Measurements from ENCODE around the gene RAB1A. TPM values are rescaled to one million over a fixed set of nuclear protein-coding genes. Genes with fewer than 3 reads are reported as not detected.
A peak's percentile ranks its signal among the peaks of the same experiment; 100 is the strongest.
"Not testable (repeated sequence)": the region's sequence is repeated elsewhere in the genome, so short reads cannot be mapped to it uniquely, and the experiment has no call there.

Gene RAB1A
- total RNA-seq, 1 donor from 2014 or later, result 128 TPM

DNA sequence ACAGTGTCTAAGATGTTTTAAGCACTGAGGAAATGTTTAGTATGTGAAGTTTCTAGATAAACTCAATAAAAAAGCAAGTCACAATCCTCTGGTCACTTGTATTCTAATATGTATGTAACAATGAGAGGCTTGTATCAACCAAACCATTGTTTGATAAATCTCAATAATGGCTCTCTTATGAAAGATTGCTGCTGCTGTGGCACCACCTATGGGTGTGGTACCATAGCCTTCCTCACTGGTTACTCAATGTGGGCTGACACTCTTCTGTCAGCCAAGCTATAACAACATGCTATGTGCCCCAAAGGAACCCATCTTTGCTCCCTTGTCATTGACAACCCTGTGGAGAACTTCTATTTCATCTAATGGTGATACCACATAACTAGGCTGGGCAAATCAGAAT, 12.6 kb upstream of the RAB1A start:
- Mint-ChIP-seq H3K27ac (no peak overlapping the region), H3K9me3 (no peaks in the 10 kb centered on the region), H3K27me3 (no peaks in the 10 kb centered on the region), H3K36me3 (no peaks in the 10 kb centered on the region), H3K4me3 (no peak overlapping the region), H3K4me1 (ENCODE audit: unreplicated experiment) (no peaks in the 10 kb centered on the region)
- DNase-seq (ENCODE audit: extremely low spot score, unreplicated experiment), result no peak
- TF ChIP-seq, protein P1, sequence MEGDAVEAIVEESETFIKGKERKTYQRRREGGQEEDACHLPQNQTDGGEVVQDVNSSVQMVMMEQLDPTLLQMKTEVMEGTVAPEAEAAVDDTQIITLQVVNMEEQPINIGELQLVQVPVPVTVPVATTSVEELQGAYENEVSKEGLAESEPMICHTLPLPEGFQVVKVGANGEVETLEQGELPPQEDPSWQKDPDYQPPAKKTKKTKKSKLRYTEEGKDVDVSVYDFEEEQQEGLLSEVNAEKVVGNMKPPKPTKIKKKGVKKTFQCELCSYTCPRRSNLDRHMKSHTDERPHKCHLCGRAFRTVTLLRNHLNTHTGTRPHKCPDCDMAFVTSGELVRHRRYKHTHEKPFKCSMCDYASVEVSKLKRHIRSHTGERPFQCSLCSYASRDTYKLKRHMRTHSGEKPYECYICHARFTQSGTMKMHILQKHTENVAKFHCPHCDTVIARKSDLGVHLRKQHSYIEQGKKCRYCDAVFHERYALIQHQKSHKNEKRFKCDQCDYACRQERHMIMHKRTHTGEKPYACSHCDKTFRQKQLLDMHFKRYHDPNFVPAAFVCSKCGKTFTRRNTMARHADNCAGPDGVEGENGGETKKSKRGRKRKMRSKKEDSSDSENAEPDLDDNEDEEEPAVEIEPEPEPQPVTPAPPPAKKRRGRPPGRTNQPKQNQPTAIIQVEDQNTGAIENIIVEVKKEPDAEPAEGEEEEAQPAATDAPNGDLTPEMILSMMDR (conservative IDR thresholded peaks at IDR 0.05), result no peak

DNA sequence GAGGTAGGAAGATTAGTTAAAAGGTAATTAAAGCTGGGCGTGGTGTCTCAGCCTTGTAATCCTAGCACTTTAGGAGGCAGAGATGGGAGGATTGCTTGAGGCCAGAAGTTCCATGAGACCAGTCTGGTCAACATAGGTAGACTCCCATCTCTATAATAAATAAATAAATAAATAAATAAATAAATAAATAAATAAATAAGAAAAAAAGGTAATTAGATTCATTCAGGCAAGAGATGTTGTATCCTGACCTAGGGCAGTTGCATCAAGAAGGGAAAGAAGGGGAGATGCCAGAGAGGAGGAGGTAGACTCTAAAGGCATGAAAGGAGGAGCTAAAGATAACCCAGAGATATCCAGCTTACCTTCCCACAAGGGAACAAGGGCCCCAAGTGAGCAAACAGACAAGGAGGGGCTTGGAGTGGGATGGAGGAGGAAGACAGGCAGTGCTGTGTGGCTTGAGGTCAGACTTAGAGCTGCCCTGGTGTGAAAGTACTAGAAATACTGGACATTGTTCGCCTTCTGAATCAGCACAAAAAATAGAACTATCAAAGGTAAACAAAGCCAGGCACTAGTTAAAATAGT, 7.4 kb upstream of the RAB1A start:
- H3K27ac Mint-ChIP-seq, result no peak overlapping the region
- no peak overlapping the region for H3K4me3 Mint-ChIP-seq
- TF ChIP-seq, protein P1 (conservative IDR thresholded peaks at IDR 0.05), result no peak
- no peak for DNase-seq (ENCODE audit: extremely low spot score, unreplicated experiment)
- no peaks in the 10 kb centered on the region for H3K4me1 Mint-ChIP-seq (ENCODE audit: unreplicated experiment)
- no peaks in the 10 kb centered on the region for H3K27me3 Mint-ChIP-seq
- no peaks in the 10 kb centered on the region for H3K9me3 Mint-ChIP-seq
- H3K36me3 Mint-ChIP-seq, result no peaks in the 10 kb centered on the region

DNA sequence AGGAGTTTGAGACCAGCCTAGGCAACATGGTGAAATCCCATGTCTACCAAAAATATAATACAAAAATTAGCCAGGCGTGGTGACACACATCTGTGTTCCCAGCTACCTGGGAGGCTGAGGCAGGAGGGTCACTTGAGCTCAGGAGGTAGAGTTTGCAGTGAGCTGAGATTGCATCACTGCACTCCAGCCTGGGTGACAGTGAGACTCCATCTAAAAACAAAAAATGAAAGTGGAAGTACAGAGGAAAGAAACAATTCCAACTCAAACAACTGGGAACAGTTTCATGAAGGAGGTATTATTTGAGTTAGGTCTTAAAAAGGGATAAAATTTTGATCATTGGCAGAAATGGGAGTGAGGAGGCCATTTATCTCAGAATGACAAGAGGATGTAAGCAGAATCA, 6.3 kb upstream of the RAB1A start:
- Mint-ChIP-seq H3K9me3 (no peaks in the 10 kb centered on the region), H3K4me1 (ENCODE audit: unreplicated experiment) (no peaks in the 10 kb centered on the region), H3K27me3 (no peaks in the 10 kb centered on the region), H3K27ac (no peak overlapping the region), H3K36me3 (no peaks in the 10 kb centered on the region), H3K4me3 (no peak overlapping the region)
- TF ChIP-seq, protein P1 (conservative IDR thresholded peaks at IDR 0.05), result no peak
- no peak for DNase-seq (ENCODE audit: extremely low spot score, unreplicated experiment)

DNA sequence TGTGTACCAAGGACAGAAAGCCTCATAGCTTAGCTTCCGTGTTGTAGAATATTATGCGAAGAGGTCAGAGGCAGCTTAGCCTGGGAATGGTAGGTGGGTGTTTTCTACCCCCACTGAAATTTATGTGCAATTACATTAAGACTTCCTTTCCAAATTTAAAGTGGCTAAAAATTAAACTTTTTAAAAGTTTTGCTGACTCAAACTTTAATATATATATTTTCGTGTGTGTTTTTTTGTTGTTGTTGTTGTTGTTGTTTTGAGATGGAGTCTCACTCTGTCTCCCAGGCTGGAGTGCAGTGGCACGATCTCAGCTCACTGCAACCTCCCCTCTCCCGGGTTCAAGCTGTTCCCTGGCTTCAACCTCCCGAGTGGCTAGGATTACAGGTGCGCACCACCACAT, 4.3 kb upstream of the RAB1A start:
- TF ChIP-seq, protein P1 (conservative IDR thresholded peaks at IDR 0.05), result no peak

DNA sequence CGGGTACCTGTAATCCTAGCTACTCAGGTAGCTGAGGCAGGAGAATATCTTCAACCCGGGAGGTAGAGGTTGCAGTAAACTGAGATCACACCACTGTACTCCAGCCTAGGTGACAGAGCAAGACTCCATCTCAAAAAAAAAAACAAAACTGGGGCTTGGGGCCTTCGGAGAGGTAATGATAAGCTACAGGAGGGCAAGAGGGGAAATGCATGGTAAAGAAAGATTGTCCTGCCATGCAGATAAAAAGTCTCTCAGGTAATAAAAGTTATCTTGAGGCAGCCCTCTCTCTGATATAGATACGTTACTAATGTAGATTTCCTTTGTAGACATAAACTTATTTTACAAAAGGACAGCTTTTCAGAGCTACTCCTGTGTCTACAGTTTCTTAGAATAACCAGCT, 3.7 kb upstream of the RAB1A start:
- Mint-ChIP-seq H3K27ac (peak overlapping the region; percentile 29), H3K4me1 (ENCODE audit: unreplicated experiment) (peaks cover 4% of the 10 kb centered on the region)

More for the DNA sequence above, 4.3 kb upstream of the RAB1A start:
- H3K27me3 Mint-ChIP-seq, result no peaks in the 10 kb centered on the region
- H3K9me3 Mint-ChIP-seq, result no peaks in the 10 kb centered on the region
- DNase-seq (ENCODE audit: extremely low spot score, unreplicated experiment), result no peak
- no peak overlapping the region for H3K27ac Mint-ChIP-seq
- no peak overlapping the region for H3K4me3 Mint-ChIP-seq
- H3K4me1 Mint-ChIP-seq (ENCODE audit: unreplicated experiment), result peaks cover 4% of the 10 kb centered on the region
- peaks cover 4% of the 10 kb centered on the region for H3K36me3 Mint-ChIP-seq

DNA sequence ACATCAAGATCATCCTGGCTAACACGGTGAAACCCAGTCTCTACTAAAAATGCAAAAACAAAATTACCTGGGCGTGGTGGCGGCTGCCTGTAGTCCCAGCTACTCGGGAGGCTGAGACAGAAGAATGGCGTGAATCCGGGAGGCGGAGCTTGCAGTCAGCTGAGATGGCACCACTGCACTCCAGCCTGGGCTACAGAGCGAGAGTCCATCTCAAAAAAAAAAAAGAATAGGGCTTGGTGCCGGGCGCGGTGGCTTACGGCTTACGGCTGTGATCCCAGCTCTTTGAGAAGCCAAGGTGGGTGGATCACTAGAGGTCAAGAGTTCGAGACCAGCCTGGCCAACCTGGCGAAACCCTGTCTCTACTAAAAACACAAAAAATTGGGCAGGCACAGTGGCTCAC, 3.0 kb upstream of the RAB1A start:
- H3K9me3 Mint-ChIP-seq; DNase-seq (ENCODE audit: extremely low spot score, unreplicated experiment); H3K36me3 Mint-ChIP-seq; H3K4me3 Mint-ChIP-seq; H3K27me3 Mint-ChIP-seq: not testable (repeated sequence)
- H3K27ac Mint-ChIP-seq, result peak overlapping the region; percentile 100
- peaks cover 11% of the 10 kb centered on the region for H3K4me1 Mint-ChIP-seq (ENCODE audit: unreplicated experiment)

More for the DNA sequence above, 3.7 kb upstream of the RAB1A start:
- Mint-ChIP-seq H3K27me3 (no peaks in the 10 kb centered on the region), H3K36me3 (peaks cover 4% of the 10 kb centered on the region), H3K9me3 (no peaks in the 10 kb centered on the region), H3K4me3 (no peak overlapping the region)
- TF ChIP-seq, protein P1 (conservative IDR thresholded peaks at IDR 0.05), result no peak
- no peak for DNase-seq (ENCODE audit: extremely low spot score, unreplicated experiment)

Measured in type B pancreatic cell (in vitro differentiated cells).